OCI-LY1 (cell line): ENCODE measurements around the gene GABRG2.

Experiments used
- H2AFZ ChIP-seq: fragments of 200-600 bp; sonication (generic), shearing (Covaris generic); 2 replicates; pipeline ENCODE4 v1.6.0; 2014; ENCODE audit warnings: antibody characterized with exemption, mild to moderate bottlenecking, low read length
- H3F3A ChIP-seq: fragments of 200-600 bp; sonication (generic), shearing (Covaris generic); 2 replicates; pipeline ENCODE4 v1.6.0; 2014; ENCODE audit warnings: mild to moderate bottlenecking, antibody characterized with exemption, low read length, moderate library complexity; ENCODE audit not compliant: insufficient read depth
- H3K27ac ChIP-seq: fragments of 200-600 bp; sonication (generic); 2 replicates; pipeline ENCODE4 v1.5.1; 2014; ENCODE audit warnings: low read length, mixed run types, mild to moderate bottlenecking, low read depth; ENCODE audit not compliant: poor library complexity, severe bottlenecking
- H3K27me3 ChIP-seq: fragments of 200-600 bp; sonication (generic); 2 replicates; pipeline ENCODE4 v1.6.0; 2014; ENCODE audit warnings: antibody characterized with exemption, mild to moderate bottlenecking, low read length, moderate library complexity; ENCODE audit not compliant: insufficient read depth
- H3K36me3 ChIP-seq: fragments of 200-600 bp; sonication (generic); 2 replicates; pipeline ENCODE4 v1.6.1; 2014; ENCODE audit warnings: mild to moderate bottlenecking, antibody characterized with exemption, low read length, moderate library complexity, mixed read lengths; ENCODE audit not compliant: insufficient read depth
- H3K4me1 ChIP-seq: fragments of 200-600 bp; sonication (generic); 2 replicates; pipeline ENCODE4 v1.5.1; 2014; ENCODE audit warnings: mild to moderate bottlenecking, low read length, moderate library complexity; ENCODE audit not compliant: insufficient read depth, severe bottlenecking
- H3K4me2 ChIP-seq: fragments of 200-600 bp; sonication (generic), shearing (Covaris generic); 2 replicates; pipeline ENCODE4 v1.6.1; 2014; ENCODE audit warnings: low read length
- H3K4me3 ChIP-seq: fragments of 200-600 bp; sonication (generic); 2 replicates; pipeline ENCODE4 v1.5.1; 2014; ENCODE audit warnings: low read length, low read depth, mild to moderate bottlenecking, mixed read lengths; ENCODE audit not compliant: poor library complexity, severe bottlenecking
- H3K79me2 ChIP-seq: fragments of 200-600 bp; shearing (Covaris generic); 2 replicates; pipeline ENCODE4 v1.6.1; 2016; ENCODE audit warnings: mixed run types, low read length, mixed read lengths; ENCODE audit not compliant: insufficient read depth
- H3K9ac ChIP-seq: fragments of 200-600 bp; sonication (generic), shearing (Covaris generic); 2 replicates; pipeline ENCODE4 v1.6.1; 2014; ENCODE audit warnings: mild to moderate bottlenecking, low read length, mixed read lengths
- H3K9me2 ChIP-seq: fragments of 200-600 bp; sonication (generic), shearing (Covaris generic); 2 replicates; pipeline ENCODE4 v1.6.1; 2014; ENCODE audit warnings: low read depth, mild to moderate bottlenecking, low read length, mixed read lengths
- H3K9me3 ChIP-seq: fragments of 200-600 bp; shearing (Covaris generic); 2 replicates; pipeline ENCODE4 v1.6.1; 2014; ENCODE audit warnings: low read length, mixed read lengths
- H4K20me1 ChIP-seq: fragments of 200-600 bp; sonication (generic), shearing (Covaris generic); 2 replicates; pipeline ENCODE4 v1.6.0; 2016; ENCODE audit warnings: mild to moderate bottlenecking, low read length; ENCODE audit not compliant: insufficient read depth
- EZH2 ChIP-seq: fragments of 200-600 bp; sonication (generic), shearing (Covaris generic); IDR thresholded peaks from 2 replicates; pipeline ENCODE4 v1.8.0; 2017; ENCODE audit warnings: borderline replicate concordance, mixed run types, mild to moderate bottlenecking, antibody characterized with exemption, low read length, moderate library complexity, mixed read lengths
- TF ChIP-seq, protein P1 (sequence below): fragments of 200-600 bp; sonication (generic), shearing (Covaris generic); IDR thresholded peaks from 2 replicates; pipeline ENCODE4 v1.5.1; 2017; ENCODE audit warnings: mild to moderate bottlenecking, antibody characterized with exemption, low read length, moderate library complexity, mixed read lengths

The GABRG2 gene

DNA sequence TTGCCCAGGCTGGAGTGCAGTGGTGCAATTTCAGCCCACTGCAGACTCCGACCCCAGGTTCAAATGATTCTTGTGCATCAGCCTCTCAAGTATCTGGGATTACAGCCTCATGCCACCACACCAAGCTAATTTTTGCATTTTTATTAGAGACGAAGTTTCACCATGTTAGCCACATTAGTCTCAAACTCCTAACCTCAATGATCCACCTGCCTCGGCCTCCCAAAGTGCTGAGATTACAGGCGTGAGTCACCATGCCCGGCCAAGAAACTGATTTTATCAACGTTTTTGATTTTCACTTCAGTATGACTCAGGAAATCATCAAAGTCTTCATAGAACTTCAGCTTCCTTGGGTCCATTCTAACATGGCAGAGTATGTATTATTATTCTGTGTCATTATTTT is 125.4 kb downstream of the GABRG2 start:
- no peak overlapping the region for H3K9ac ChIP-seq
- H3F3A ChIP-seq, result no peaks in the 10 kb centered on the region
- H3K4me2 ChIP-seq, result no peak overlapping the region
- no peak overlapping the region for H3K4me3 ChIP-seq
- no peaks in the 10 kb centered on the region for H3K9me2 ChIP-seq
- no peaks in the 10 kb centered on the region for H3K36me3 ChIP-seq
- H3K27me3 ChIP-seq, result no peaks in the 10 kb centered on the region
- no peak overlapping the region for H2AFZ ChIP-seq
- no peaks in the 10 kb centered on the region for H4K20me1 ChIP-seq
- H3K4me1 ChIP-seq, result no peaks in the 10 kb centered on the region
- TF ChIP-seq, protein P1, sequence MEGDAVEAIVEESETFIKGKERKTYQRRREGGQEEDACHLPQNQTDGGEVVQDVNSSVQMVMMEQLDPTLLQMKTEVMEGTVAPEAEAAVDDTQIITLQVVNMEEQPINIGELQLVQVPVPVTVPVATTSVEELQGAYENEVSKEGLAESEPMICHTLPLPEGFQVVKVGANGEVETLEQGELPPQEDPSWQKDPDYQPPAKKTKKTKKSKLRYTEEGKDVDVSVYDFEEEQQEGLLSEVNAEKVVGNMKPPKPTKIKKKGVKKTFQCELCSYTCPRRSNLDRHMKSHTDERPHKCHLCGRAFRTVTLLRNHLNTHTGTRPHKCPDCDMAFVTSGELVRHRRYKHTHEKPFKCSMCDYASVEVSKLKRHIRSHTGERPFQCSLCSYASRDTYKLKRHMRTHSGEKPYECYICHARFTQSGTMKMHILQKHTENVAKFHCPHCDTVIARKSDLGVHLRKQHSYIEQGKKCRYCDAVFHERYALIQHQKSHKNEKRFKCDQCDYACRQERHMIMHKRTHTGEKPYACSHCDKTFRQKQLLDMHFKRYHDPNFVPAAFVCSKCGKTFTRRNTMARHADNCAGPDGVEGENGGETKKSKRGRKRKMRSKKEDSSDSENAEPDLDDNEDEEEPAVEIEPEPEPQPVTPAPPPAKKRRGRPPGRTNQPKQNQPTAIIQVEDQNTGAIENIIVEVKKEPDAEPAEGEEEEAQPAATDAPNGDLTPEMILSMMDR, result no peak
- no peak for TF ChIP-seq EZH2
- no peaks in the 10 kb centered on the region for H3K9me3 ChIP-seq
- no peak overlapping the region for H3K27ac ChIP-seq
- H3K79me2 ChIP-seq, result no peaks in the 10 kb centered on the region

- H3K4me2 ChIP-seq, result no peak overlapping the region
- H3K79me2 ChIP-seq, result no peaks in the 10 kb centered on the region
- H3K27me3 ChIP-seq, result no peaks in the 10 kb centered on the region
- H3K9me2 ChIP-seq, result no peaks in the 10 kb centered on the region
- H3K4me1 ChIP-seq, result no peaks in the 10 kb centered on the region
- no peak for TF ChIP-seq EZH2
- no peak overlapping the region for H3K9ac ChIP-seq
- H3K4me3 ChIP-seq, result no peak overlapping the region
- no peaks in the 10 kb centered on the region for H3K9me3 ChIP-seq
- no peaks in the 10 kb centered on the region for H3F3A ChIP-seq
- H2AFZ ChIP-seq, result no peak overlapping the region
- no peaks in the 10 kb centered on the region for H4K20me1 ChIP-seq
- H3K27ac ChIP-seq, result no peak overlapping the region
- H3K36me3 ChIP-seq, result no peaks in the 10 kb centered on the region
These were observed 128.8 kb downstream of the GABRG2 start for GRCh38 chr5:162196351-162196750.

DNA sequence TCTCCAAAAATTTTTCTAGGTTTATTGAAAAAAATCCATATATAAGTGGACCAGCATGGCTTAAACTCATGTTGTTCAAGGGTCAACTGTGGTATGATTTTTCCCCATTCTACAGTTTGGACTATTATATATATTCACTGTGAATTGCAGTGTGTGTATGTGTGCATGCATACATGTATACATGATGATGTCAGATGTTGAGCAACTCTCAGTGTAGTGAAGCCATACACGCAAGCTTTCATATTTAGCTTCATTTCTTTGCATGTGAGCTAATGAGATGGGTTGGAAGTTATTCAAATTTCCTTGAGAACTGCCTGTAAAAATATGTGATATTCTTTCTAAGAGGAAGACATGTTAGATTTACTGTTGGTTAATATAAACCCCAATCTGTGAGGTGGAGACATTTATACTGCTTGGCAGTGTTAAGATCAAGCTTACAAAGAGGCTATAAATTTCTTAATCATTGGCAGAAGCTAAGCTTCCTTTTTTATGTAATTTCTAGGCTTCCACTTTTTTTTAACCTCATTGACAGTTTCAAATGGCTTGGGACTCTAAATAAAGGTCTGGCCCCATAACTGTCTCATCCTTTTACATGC is 134.8 kb downstream of the GABRG2 start:
- Histone ChIP-seq H3K79me2 (no peaks in the 10 kb centered on the region), H3K9ac (no peak overlapping the region), H2AFZ (no peak overlapping the region), H3K27me3 (no peaks in the 10 kb centered on the region), H3K27ac (no peak overlapping the region), H3K36me3 (no peaks in the 10 kb centered on the region), H3K4me2 (no peak overlapping the region), H3K4me3 (no peak overlapping the region), H3K9me2 (no peaks in the 10 kb centered on the region), H3K9me3 (no peaks in the 10 kb centered on the region), H3K4me1 (no peaks in the 10 kb centered on the region), H3F3A (no peaks in the 10 kb centered on the region), H4K20me1 (no peaks in the 10 kb centered on the region)
- TF ChIP-seq EZH2, result no peak
- TF ChIP-seq, protein P1, result no peak
